WTC11 (cell line): ENCODE data around the gene BBS1.

Experiments
- ESRRA ChIP-seq: sonication (generic); formaldehyde crosslinking; IDR thresholded peaks from 2 replicates; pipeline ENCODE4 v1.8.1; 2022; ENCODE audit warnings: mild to moderate bottlenecking, missing genetic modification reagents, borderline replicate concordance
- FOXK1 ChIP-seq: sonication (generic); formaldehyde crosslinking; IDR thresholded peaks from 2 replicates; pipeline ENCODE4 v1.8.0; 2022; ENCODE audit warnings: mild to moderate bottlenecking, moderate library complexity, missing genetic modification reagents
- GTF2I ChIP-seq: fragments of 250-450 bp; sonication (Bioruptor Pico); conservative IDR thresholded peaks from 2 replicates; pipeline ENCODE4 v1.4.0; 2021; ENCODE audit warnings: mild to moderate bottlenecking
- SMAD3 ChIP-seq: sonication (generic); formaldehyde crosslinking; IDR thresholded peaks from 2 replicates; pipeline ENCODE4 v1.8.0; 2022; ENCODE audit warnings: missing genetic modification reagents, mild to moderate bottlenecking, borderline replicate concordance
- SMAD4 ChIP-seq: sonication (generic); formaldehyde crosslinking; IDR thresholded peaks from 2 replicates; pipeline ENCODE4 v1.8.0; 2022; ENCODE audit warnings: mild to moderate bottlenecking, missing genetic modification reagents
- TEAD1 ChIP-seq: sonication (generic); formaldehyde crosslinking; IDR thresholded peaks from 2 replicates; pipeline ENCODE4 v1.8.0; 2022; ENCODE audit warnings: mild to moderate bottlenecking, missing genetic modification reagents
- TF ChIP-seq, protein P1 (sequence below): sonication (generic); formaldehyde crosslinking; conservative IDR thresholded peaks from 2 replicates; pipeline ENCODE4 v1.8.1; 2022; ENCODE audit warnings: mild to moderate bottlenecking, missing genetic modification reagents

DNA sequence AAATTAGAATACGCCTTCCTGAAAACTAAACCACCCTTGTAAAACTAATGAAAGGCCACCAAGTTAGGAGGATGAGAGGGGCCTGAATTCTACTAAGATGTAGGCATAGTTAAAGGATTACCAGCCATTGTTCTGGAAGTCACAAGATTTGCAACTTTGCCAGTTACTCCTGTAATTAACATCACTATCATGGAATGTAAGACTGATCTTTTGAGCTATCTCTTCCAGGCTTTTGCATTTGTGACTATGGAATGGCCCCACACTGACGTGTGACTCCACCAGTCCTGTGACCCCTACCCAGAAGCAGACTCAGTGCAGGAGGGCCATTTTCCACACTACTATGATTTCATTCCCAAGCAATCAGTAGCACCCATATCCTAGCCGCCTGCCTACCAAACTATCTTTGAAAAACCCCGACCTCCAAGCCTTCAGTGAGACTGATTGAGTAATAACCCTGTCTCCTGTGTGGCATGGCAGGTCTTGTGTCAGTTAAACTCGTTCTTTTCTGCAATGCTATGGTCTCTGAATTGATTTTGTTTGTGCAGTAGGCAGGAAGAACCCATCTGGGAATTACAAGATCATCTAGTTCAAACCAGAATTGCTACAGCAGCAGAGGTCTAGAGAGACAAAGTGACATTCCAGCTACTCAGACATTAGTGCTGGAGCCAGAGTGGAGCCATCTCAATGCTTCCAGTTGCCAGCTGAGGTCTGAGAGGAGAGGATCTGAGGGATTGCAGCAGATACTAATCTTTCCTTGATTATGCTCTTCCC lies 59.8 kb downstream of the BBS1 start:
- TF ChIP-seq FOXK1 (CRISPR knock-in tag): no peak
- no peak for TF ChIP-seq GTF2I (CRISPR knock-in tag)
- TF ChIP-seq, protein P1, sequence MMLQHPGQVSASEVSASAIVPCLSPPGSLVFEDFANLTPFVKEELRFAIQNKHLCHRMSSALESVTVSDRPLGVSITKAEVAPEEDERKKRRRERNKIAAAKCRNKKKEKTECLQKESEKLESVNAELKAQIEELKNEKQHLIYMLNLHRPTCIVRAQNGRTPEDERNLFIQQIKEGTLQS (CRISPR knock-in tag): no peak
- no peak for TF ChIP-seq SMAD3
- TF ChIP-seq SMAD4 (CRISPR knock-in tag): no peak
- TF ChIP-seq TEAD1 (CRISPR knock-in tag): no peak
- no peak for TF ChIP-seq ESRRA (CRISPR knock-in tag)
